22Rv1 (cell line): Measurements from ENCODE around the gene TNFRSF19.

Source experiments
- H3K27ac ChIP-seq: fragments of 450-650 bp; 2 replicates; pipeline ENCODE4 v1.5.1; 2017
- ZFX ChIP-seq: fragments of 450-650 bp; IDR thresholded peaks from 2 replicates; pipeline ENCODE4 v1.6.1; 2017; ENCODE audit warnings: antibody characterized with exemption, borderline replicate concordance
- TF ChIP-seq, protein P1 (sequence below): fragments of 450-650 bp; IDR thresholded peaks from 2 replicates; pipeline ENCODE4 v1.5.1; 2017; ENCODE audit warnings: mild to moderate bottlenecking

TNFRSF19 gene

DNA sequence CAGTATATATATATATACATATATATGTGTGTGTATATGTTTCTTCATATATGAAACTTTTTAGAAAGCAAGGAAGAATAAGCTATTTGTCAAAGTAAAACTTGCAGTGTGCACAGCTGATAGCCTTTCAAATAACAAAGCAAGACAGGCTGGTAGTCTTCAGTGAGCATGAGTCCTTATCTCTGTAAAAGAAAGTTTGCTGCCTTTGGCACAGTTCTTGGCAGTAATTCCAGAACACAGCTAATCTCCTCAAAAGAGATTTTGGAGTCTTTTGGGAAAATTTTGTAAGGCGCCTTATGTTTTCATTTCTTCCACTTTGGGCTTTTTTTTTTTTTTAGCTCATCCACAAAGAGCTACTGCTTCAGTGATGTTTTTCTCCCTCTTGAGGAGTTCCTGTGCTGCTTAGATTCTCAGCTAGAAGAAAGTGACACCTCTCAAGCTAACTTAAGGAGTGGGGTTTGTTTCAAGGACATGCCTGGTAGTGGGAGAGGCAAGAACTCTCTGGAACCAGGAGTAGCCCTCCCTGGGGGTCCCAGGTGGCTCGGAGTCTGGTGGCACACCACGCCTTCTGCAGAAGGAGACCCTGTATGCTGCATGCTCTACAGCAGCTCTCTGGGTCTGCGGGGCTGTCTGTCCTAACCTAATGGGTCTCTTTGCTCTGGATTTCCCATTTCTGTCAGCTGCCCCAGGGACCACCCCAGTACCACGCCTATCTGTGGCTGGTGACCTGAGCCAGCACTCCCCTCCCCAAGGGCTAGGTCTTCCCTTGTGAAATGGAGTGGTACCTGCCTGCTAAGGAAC is 58.8 kb downstream of the TNFRSF19 start:
- TF ChIP-seq, protein P1, sequence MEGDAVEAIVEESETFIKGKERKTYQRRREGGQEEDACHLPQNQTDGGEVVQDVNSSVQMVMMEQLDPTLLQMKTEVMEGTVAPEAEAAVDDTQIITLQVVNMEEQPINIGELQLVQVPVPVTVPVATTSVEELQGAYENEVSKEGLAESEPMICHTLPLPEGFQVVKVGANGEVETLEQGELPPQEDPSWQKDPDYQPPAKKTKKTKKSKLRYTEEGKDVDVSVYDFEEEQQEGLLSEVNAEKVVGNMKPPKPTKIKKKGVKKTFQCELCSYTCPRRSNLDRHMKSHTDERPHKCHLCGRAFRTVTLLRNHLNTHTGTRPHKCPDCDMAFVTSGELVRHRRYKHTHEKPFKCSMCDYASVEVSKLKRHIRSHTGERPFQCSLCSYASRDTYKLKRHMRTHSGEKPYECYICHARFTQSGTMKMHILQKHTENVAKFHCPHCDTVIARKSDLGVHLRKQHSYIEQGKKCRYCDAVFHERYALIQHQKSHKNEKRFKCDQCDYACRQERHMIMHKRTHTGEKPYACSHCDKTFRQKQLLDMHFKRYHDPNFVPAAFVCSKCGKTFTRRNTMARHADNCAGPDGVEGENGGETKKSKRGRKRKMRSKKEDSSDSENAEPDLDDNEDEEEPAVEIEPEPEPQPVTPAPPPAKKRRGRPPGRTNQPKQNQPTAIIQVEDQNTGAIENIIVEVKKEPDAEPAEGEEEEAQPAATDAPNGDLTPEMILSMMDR: no peak
- TF ChIP-seq ZFX: no peak
- no peak overlapping the region for H3K27ac ChIP-seq

DNA sequence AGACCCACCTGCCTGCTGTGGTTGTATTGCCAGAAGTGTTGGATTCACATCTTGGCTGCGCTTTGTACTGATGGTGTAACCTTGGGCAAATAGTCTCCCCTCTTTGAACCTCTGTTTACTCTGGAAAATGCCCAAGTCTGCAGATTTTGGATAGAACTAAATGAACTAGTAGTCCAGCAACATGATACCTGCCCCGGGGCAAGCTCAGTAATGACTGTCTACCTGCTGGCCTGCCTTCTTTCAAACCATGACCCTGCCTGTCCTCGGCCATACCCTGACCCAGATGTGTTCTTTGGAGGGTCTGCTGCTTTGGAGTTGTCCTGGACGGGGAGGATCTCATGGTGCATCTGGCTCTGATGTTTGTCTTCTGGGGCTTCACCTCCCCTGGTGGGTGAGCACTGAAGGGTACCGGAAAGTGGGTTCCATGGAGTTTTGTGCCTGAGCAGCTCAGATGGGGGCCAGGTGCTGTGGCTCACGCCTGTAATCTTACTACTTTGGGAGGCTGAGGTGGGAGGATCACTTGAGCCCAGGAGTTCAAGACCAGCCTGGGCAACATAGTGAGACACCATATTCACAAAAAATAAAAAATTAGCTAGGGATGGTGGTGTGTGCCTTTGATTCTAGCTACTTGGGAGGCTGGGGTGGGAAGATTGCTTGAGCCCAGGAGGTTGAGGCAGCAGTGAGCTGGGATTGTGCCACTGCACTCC is 59.5 kb downstream of the TNFRSF19 start:
- TF ChIP-seq ZFX: no peak
- TF ChIP-seq, protein P1: no peak
- no peak overlapping the region for H3K27ac ChIP-seq

DNA sequence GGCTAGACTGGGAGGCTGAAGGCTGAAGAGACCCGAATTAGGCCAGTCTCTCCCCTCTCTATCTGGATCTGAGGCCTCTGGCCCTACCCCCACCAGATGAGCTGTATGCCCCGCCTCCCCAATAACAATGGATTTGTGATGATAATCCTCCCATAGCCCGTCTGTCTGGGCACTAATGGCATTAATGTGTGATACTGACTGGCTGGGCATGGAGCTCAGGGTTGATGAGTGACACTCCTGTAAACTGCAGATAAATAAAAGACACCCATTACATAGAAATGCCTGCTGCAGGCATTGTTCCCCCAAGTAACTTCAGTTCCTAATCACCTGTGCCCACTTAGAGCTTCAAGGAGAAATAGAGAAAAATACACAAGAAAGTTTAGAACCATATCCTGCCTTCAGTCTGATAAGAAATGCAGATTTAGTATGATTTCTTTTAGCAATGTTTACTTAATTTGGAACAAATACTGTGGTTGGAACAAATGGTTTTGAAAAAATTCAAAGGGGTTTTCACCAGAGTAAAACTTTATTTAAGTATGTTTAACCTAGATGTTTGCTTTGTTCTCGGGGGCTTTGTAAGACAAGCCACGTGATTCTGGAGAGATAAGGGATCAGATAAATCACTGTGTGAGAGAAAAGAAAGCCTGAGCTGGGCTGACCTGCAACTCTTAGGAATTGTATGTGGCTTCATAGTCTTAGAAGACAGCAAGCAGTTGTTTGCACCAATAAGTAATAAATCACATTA is 60.3 kb downstream of the TNFRSF19 start:
- no peak for TF ChIP-seq ZFX
- TF ChIP-seq, protein P1: no peak

DNA sequence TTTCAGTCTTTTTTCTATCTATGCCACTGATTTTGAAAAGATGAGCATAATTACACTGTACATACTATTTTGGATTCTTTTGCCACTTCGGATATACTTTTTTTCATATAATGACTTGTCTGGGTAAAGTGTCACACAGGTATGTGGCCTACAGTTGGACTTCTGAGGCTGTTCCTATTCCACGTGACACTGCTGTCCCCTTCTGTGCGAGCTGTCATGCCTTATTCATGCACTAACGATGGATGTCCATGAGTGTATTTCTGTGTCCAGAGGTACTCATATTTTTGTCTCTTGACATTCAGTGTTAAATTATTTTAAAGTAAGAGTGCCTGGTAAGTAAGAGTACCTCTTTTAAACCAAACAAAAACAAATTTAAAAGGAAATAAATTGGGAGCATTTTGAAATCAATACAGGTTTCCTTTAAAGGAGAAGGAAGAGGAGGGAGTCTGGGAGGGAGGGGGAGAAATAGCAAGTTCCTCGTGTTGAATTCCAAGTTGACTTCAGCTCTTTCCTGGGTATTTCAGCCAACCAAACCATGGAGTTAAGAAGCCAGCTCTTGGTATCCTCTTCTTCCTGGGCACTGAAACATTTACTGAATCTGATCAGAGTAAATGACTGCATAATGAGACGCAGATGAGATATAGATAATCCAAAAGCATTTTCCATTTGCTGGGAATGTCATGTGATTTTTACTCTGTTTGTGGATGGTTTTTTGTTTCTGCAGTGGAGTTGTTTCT is 61.3 kb downstream of the TNFRSF19 start:
- no peak overlapping the region for H3K27ac ChIP-seq
- TF ChIP-seq ZFX: no peak
- TF ChIP-seq, protein P1: no peak

More for the DNA sequence above, 60.3 kb downstream of the TNFRSF19 start:
- H3K27ac ChIP-seq: no peak overlapping the region

DNA sequence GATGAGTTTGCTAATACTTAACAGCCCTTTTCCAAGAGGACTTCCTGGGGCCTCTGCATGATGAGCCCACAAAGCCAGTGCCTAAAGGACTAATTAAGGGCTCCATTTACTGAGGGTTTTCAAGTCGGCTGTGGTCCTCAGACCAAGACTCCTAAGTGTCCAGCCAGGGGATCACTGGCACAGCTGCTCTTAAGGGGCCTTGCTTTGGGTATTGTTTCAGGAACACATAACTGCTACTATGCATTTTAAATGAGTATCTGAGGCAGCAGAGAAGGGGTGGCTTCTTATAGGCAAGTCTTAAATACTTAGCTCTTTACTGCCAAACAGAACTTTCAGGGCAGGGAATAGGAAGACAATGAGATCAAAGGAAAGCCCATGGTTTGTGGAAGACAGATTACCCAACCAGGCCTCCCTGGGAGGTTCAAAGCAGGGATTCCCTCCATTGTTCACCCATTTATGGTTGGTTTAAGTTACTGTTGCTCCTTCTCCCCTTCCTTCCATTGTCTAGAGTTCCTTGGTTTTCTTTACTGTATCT is 61.9 kb downstream of the TNFRSF19 start:
- H3K27ac ChIP-seq: no peak overlapping the region
- TF ChIP-seq ZFX: no peak
- TF ChIP-seq, protein P1: no peak

DNA sequence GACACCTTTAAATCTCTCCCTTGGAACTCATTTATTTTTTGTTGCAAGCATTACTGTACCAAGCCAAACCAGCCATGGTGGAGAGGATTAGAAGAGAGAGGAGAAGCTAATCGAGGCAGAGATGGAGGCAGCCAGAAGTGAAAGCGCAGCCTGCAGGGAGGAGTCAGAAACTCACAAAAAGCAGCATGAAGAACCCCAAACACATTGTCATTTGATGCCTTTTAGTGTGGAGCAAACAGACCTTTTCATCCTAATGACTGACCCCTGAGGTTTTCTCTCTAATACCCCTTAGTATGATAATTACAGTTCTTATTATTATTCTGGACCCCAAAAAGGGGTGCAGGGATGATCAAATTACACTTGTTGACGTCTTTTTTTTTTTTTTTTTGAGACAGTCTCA is 62.5 kb downstream of the TNFRSF19 start:
- H3K27ac ChIP-seq: no peak overlapping the region
- TF ChIP-seq, protein P1: no peak
- TF ChIP-seq ZFX: no peak
